Activated naive CD4-positive, alpha-beta T cell (primary cell): ENCODE measurements around the gene CLEC16A.
"Not testable (repeated sequence)": the region's sequence is repeated elsewhere in the genome, so short reads cannot be mapped to it uniquely, and the experiment has no call there.

ENCODE experiments used
- DNase-seq, 4 experiments: peaks; one replicate each; lab custom pipeline; 2025; lab: John Stamatoyannopoulos, UW

CLEC16A gene

GRCh38 chr16:11202260-11203091 is 258.1 kb downstream of the CLEC16A start:
- DNase-seq, result no peak

- DNase-seq, result no peak
These were observed 258.8 kb downstream of the CLEC16A start for GRCh38 chr16:11203111-11203623.

GRCh38 chr16:11204513-11205047 is 260.2 kb downstream of the CLEC16A start:
- DNase-seq, result no peak

GRCh38 chr16:11205065-11205699 is 260.8 kb downstream of the CLEC16A start:
- no peak for DNase-seq

GRCh38 chr16:11205754-11206581 is 261.6 kb downstream of the CLEC16A start:
- no peak for DNase-seq

GRCh38 chr16:11207646-11208045 is 263.3 kb downstream of the CLEC16A start:
- no peak for DNase-seq

GRCh38 chr16:11208916-11209665 is 264.7 kb downstream of the CLEC16A start:
- DNase-seq, result no peak

GRCh38 chr16:11210260-11210659 is 265.9 kb downstream of the CLEC16A start:
- no peak for DNase-seq

- DNase-seq, result no peak
These were observed 267.0 kb downstream of the CLEC16A start for GRCh38 chr16:11211061-11211976.

GRCh38 chr16:11211977-11212797 is 267.8 kb downstream of the CLEC16A start:
- no peak for DNase-seq

- DNase-seq, result no peak
These were observed 268.4 kb downstream of the CLEC16A start for GRCh38 chr16:11212798-11213196.

- DNase-seq, result no peak
These were observed 269.0 kb downstream of the CLEC16A start for GRCh38 chr16:11213373-11213772.

- DNase-seq, result no peak
These were observed 269.4 kb downstream of the CLEC16A start for GRCh38 chr16:11213799-11214198.

GRCh38 chr16:11215935-11216556 is 271.7 kb downstream of the CLEC16A start:
- DNase-seq, result no peak

- no peak for DNase-seq
These were observed 273.6 kb downstream of the CLEC16A start for GRCh38 chr16:11217651-11218603.

- no peak for DNase-seq
These were observed 274.2 kb downstream of the CLEC16A start for GRCh38 chr16:11218604-11218962.

- DNase-seq, result no peak
These were observed 274.8 kb downstream of the CLEC16A start for GRCh38 chr16:11219178-11219577.

- not testable (repeated sequence) for DNase-seq
These were observed 276.1 kb downstream of the CLEC16A start for GRCh38 chr16:11220507-11220906.
